Stimulated activated CD8-positive, alpha-beta memory T cell treated with anti-CD3 and anti-CD28 coated beads, Interleukin-12 subunit alpha, Interleukin-12 subunit beta, amount 100 ng/mL, for 24 hours (primary cell): ENCODE data around the gene MBD3.
A peak's percentile ranks its signal among the peaks of the same experiment; 100 is the strongest.

Source experiments
- DNase-seq: peaks from one replicate; pipeline ENCODE4 v3.0.0-alpha.2; 2020; ENCODE audit errors: extremely low read depth

The MBD3 gene

DNA sequence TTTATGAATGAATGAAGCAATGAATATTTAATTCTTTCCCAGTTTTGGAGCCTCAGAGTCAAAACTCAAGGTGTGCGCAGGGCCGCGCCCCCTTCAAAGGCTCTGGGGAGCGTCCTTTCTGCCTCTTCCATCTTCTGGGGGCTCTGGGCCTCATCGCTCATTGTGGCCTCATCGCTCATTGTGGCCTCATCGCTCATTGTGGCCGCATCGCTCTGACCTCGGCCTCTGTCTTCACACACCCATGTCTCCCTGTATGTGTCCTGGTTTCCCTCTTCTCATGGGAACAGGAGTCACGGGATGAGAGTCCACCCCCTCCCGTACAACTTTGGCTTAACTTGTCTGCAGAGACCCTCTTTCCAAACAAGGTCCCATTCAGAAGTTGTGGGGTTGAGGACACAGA is 21.3 kb downstream of the MBD3 start:
- DNase-seq = no peak

DNA sequence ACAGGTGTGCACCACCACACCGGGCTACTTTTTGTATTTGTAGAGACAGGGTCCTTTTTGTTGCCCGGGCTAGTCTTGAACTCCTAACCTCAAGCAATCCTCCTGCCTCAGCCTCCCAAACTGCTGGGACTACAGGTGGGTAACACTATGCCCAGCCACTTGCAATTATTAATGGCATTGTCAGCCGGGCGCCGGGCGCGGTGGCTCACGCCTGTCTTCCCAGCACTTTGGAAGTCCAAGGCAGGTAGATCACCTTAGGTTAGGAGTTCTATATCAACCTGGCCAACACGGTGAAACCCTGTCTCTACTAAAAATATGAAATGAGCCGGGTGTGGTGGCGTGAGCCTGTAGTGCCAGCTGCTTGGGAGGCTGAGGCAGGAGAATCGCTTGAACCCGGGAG is 21.8 kb downstream of the MBD3 start:
- no peak for DNase-seq

GRCh38 chr19:1569997-1570396 is 22.7 kb downstream of the MBD3 start:
- no peak for DNase-seq

DNA sequence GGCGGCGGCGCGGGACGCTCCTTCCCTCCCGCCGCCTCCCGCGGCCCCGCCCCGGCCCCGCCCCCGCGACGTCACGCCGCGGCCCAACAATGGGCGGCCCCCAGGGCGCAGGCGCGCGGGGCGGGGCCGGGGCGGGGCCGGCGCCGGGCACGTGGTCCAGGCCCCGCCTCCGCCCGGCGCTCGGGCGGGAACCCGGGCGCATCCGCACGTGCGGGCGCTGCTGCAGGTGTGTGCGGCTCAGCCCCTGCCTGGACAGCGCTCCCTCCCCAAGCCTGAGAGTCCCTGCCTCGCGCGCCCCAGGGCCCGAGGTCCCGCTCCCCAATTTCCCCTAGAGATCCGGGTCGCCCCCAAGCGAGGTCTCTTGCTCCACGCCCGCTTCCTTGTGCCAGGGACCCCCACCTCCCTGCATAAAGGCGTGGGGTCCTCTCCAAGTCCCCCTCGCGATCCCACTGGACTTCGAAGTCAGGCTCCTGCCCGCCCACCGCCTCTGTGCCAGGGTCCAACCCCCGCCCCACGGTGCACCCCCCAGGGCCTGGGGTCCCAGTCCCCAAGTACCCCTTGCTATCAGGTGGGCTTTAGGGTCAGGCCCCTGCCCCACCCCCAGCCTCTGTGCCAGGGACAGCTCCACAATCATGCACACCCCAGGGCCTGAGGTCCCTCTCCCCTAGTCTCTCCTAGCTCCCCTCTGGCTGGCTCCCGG is 24.2 kb downstream of the MBD3 start, which contains the start of gene MEX3D:
TSS of gene MEX3D (minus strand) at position 6 of the 700 bp plus-strand sequence. CDS start 267 bp downstream, outside the sequence.
- DNase-seq = peak; percentile 60

GRCh38 chr19:1567848-1568227 is 24.8 kb downstream of the MBD3 start:
- DNase-seq = no peak

DNA sequence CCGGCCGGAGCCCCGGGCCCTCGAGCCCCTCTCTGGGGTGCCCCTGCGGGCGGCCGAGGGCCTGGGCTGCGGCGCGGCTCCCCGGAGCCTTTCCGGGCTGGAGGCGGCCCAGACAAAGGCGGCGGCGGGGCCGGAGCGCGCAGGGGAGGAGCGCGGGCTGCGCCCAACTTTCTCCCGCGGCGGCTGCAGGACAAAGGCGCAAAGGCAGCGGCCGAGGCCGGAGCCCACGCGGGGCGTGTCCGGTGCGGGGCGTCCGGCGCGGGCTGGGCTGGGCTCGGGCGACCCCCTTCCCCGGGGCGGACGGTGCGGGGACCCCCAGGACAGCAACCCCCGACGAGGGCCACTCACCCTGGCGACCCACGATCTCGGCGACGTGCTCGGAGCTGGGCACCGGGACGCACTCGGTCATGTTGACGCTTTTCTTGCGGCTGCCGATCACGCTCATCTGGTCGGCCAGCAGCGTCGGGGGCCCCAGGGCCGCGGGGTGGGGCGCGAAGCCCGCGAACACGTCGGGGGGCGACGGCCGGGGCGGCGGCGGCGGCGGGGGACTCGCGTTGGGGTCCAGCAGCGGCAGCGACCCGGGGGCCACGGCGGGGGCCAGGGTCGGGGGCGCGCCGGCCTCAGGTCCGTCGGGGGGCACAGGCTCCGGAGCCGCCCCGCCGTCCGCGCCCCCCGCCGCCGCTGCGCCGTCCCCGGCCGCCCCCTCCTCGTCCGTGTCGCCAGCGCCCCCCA is 25.4 kb downstream of the MBD3 start:
- DNase-seq = no peak

DNA sequence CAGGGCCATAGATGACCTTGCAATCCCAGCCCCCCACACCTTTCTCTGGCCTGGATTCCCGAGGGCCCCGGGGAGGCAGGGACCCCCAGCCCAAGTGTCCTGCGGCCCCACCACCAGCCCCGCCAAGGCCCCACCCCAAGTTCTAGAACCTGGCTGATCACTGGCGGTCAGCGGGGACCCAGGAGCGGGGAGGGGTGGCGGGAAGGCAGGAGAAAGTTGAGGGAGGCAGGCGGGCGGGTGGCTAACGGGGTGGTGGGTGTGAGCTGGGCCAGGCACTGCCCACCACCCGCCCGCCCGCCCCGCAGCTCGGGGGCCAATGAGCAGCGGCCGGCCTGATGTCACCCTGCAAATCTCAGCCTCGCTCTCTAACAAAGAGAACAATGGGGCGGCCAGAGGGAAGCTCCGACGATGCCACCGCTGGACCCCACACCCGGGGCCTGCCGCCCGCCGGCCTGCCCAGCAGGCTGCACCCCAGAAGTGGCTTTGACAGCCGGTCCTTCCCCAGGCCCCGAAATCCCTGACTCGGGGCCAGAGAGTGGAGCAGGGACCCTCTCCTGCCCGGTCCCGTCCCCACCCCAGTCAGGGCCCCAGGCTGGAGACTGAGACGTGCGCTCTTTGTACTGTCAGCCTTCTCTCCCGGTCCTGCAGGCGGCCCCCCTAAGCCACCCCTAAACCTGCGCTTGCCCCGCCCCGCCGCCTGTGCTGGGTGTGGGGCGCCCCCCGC is 26.1 kb downstream of the MBD3 start:
- DNase-seq = no peak

- DNase-seq = no peak
Measured at GRCh38 chr19:1563251-1563650, 29.4 kb downstream of the MBD3 start.

DNA sequence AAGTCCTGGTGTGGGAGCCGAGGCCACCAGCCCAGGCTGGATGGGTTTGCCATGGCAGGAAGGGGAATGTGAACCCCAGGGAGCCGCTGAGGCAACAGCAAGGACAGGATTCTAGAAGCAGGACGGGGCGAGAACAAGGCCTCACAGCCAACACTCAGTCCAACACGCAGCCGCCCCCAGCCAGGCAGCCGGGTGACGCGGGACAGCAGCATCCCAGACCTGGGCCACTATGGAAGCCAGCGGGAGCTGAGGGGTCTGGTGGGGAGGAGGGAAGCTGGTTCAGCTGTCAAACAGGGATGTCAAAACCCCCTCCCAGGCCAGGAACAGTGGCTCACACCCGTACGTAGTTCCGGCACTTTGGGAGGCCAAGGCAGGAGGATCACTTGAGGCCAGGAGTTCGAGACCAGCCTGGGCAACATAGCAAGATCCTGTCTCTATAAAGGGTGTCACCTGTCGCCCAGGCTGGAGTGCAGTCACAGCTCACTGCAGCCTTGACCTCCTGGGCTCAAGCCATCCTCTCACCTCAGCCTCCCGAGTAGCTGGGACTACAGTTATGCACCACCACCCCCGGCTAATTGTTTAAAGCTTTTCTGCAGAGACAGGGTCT is 31.3 kb downstream of the MBD3 start:
- no peak for DNase-seq

GRCh38 chr19:1560286-1560882 is 32.3 kb downstream of the MBD3 start:
- DNase-seq = no peak

DNA sequence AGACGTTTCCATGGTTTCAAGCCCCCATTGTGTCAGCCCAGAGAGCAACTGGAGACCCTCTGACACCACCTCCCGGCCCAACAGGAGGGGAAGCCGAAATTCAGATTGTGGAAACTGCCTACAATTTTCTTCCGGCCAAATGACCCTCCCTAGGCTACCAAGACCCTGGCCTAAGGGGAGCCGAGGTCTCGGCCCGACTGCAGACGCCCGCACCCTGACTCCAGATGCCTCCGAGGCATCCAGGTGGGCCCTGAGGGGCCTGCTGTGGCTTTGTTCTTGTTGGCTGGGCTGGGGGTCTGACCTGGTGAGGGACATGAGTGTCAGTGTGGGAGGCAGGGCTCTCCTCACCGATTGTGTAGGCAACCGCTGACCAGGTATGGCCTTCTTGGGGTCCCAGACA is 34.1 kb downstream of the MBD3 start:
- DNase-seq = no peak

GRCh38 chr19:1556390-1557070 is 36.1 kb downstream of the MBD3 start:
- DNase-seq = no peak

GRCh38 chr19:1555487-1556389 is 36.9 kb downstream of the MBD3 start:
- DNase-seq = no peak

DNA sequence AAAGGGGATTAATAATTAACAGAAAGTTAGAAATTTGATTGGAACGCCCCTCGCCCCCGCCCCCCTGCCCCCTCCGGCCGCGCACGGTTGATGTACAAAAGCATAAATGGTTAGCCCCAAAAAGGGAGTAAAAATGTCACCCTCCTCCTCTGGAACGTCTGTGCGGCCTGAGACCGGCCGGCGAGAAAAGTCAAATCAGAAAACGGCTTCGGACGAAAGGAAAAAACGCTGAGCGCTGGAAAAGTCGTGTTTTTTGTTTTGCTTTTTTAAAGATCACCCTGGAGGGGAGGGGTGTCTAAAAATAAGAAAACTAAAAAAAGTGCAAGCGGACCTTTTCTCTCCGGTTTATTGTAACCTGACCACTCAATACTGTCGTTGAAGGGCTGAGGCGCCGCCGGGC is 37.7 kb downstream of the MBD3 start:
- DNase-seq = no peak

DNA sequence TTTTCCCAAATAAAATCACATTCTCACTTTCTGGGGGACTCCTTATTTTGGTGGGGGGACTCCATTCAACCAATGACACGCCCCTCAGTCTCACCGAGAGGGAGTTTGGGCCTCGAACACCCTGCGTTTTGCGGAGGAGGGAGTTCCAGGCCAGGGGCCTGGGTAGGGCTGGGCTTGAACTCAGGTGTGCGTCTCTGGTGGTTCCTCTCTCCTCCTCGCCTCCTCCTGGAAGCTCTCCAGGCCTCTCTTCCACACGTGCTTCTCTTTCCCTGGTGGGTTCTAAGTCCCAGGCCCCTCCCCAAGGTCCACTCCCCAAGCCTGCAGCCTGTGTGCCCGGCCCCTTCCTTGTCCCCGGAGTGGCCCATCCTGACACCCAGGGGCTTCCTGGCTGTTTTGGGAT is 39.2 kb downstream of the MBD3 start:
- DNase-seq = no peak

DNA sequence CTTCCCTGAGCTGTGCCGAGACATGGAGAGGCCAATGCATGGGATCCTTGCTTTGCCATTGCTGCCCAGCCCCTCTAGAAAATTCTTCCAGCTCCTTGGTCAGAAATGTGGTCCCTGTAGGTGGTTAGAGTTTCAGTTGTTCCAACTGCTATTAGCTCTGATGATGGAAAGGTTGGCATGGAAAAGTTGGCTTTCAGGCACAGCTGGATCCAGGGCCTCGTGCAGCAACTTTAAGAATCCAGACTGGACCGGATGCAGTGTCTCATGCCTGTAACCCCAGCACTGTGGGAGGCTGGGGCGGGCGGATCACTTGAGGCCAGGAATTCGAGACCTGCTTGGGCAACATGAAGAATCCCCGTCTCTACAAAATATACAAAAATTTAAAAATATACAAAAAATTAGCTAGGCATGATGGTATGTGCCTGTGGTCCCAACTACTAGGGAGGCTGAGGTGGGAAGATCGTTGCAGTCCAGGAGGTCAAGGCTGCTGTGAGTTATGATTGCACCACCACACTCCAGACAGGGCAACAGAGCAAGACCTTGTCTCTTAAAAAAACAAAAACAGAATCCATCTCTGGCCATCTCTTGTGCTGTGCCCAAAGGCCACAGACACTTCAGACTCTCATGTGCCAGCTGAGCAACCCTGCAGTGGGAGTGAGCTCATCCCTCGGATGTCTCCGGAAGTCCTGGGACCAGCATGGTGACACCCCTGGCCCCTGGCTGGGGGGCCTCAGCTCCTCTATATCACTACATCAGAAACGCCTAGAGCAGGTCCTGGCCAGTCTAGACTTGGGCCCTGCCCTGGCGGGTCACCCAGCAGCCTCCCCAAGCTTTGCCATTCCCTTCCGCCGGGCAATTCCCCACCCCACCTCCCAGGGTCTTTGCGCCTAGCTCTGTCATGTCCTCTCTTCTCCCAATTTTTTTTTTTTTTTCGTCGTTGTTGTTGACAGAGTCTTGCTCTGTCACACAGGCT is 41.3 kb downstream of the MBD3 start:
- DNase-seq = no peak

DNA sequence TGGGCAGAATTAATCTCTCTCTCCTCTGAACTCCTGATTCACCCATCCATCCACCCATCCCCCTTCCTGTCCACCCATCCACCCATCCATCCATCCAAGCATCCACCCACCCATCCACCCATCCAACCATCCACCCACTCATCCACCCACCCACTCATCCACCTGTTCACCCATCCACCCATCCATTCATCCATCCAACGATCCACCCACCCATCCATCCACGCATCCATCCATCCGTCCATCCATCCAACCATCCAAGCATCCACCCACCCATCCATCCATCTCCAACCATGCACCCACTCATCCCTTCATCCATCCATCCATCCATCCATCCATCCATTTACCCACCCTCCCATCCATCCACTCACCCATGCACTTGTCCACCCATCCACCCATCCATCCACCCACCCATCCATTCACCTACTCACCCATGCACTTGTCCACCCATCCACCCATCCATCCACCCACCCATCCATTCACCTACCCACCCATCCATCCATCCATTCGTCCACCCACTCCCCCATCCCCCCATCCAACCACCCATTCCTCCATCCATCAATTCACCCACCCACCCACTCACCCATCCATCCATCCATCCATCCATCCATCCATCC is 43.2 kb downstream of the MBD3 start:
- no peak for DNase-seq

DNA sequence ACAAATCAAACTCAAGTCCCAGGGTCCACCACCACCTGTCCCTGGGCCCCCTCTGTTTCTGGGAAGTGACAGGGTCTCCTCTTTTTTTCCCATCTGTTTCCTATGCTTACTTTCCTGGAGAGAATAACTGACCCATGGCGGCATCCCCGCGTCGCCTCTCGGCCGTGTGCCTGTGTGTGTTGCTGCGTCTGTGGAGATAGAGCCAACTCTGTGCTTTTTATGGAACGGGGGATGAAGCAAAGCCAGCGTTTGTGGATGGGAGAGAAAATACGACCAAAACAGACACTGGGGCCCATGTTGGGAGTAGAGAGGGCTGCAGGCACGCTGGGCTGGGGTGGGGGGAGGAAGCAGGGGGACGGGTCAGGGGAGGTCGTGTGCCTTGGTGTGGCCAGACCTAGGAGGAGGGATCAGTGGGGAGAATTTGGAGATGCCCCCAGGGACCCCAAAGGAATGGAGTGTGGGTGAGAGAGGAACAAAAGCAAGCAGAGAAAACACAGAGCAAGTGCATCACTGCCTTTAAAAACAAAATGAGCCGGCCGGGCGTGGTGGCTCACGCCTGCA is 52.2 kb downstream of the MBD3 start:
- DNase-seq = no peak
